Endothelial cell of umbilical vein (primary cell): Measurements from ENCODE around the gene NAV2. TPM values are rescaled to one million over a fixed set of nuclear protein-coding genes. Genes with fewer than 3 reads are reported as not detected.

Experiments
- BruUV-seq: library from RNA; stranded (reverse); fragments of 400-500 nt; replicated peaks from 2 replicates; lab custom pipeline; 2021; lab: Mats Ljungman, UMichigan
- CTCF ChIA-PET: fragments of 300-600, 350-600 bp; sonication (Branson Sonifier 250); formaldehyde crosslinking; loops from one replicate; lab custom pipeline; 2021; ENCODE audit warnings: antibody characterized with exemption, inconsistent platforms; lab: Charles Lee
- POLR2A ChIA-PET: fragments of 300-600, 350-600 bp; sonication (Branson Sonifier 250); formaldehyde crosslinking; loops from one replicate; lab custom pipeline; 2021; ENCODE audit warnings: antibody characterized with exemption, inconsistent platforms; lab: Charles Lee
- DNase-seq: peaks from one replicate; pipeline ENCODE4 v3.0.0-alpha.2; 2011; ENCODE audit warnings: low read depth, low spot score
- FAIRE-seq: peaks from 2 replicates; lab custom pipeline; 2011; peaks lifted over from hg19 to GRCh38; lab: Jason Lieb, UNC
- H2AFZ ChIP-seq: 2 replicates; pipeline ENCODE4 v1.6.0; 2012; ENCODE audit warnings: low read depth, low read length, control low read depth, inconsistent platforms
- H3K27ac ChIP-seq: 2 replicates; pipeline ENCODE4 v1.5.1; 2011; ENCODE audit warnings: low read depth, mild to moderate bottlenecking, control low read depth, low read length, moderate library complexity; ENCODE audit not compliant: insufficient read depth
- H3K27me3 ChIP-seq, 2 experiments: 2 replicates each; pipeline versions ENCODE4 v1.6.0 to v1.6.1; 2011; ENCODE audit warnings: low read length in 2 of 2, mixed read lengths in 1 of 2; ENCODE audit not compliant: control insufficient read depth in 2 of 2, insufficient read depth in 2 of 2
- H3K36me3 ChIP-seq, 2 experiments: 2 replicates in 1 of 2; 3 replicates in 1 of 2; pipeline ENCODE4 v1.5.1; 2011; ENCODE audit warnings: low read length in 2 of 2, mild to moderate bottlenecking in 1 of 2, moderate library complexity in 1 of 2; ENCODE audit not compliant: control insufficient read depth in 2 of 2, insufficient read depth in 2 of 2; ENCODE audit errors: extremely low read depth in 1 of 2
- H3K4me1 ChIP-seq: 3 replicates; pipeline ENCODE4 v1.5.1; 2011; ENCODE audit warnings: mild to moderate bottlenecking, low read length; ENCODE audit not compliant: control insufficient read depth, insufficient read depth; ENCODE audit errors: extremely low read depth
- H3K4me2 ChIP-seq: 2 replicates; pipeline ENCODE4 v1.6.1; 2011; ENCODE audit warnings: low read length, control low read depth, mixed read lengths; ENCODE audit not compliant: insufficient read depth
- H3K4me3 ChIP-seq, 3 experiments: fragments of 200-600 bp in 1 of 3; sonication (generic), shearing (Covaris generic) in 1 of 3; replicated peaks in 1 of 3; 2 replicates each; pipeline ENCODE4 v1.5.1; 2011 to 2016; ENCODE audit warnings: control low read depth in 3 of 3, low read length in 3 of 3, mild to moderate bottlenecking in 2 of 3, inconsistent platforms in 1 of 3, low read depth in 1 of 3, moderate library complexity in 1 of 3; ENCODE audit not compliant: insufficient read depth in 1 of 3
- H3K79me2 ChIP-seq: 2 replicates; pipeline ENCODE4 v1.6.0; 2012; ENCODE audit warnings: low read length, inconsistent platforms; ENCODE audit not compliant: control insufficient read depth, insufficient read depth
- H3K9ac ChIP-seq: replicated peaks from 2 replicates; pipeline ENCODE3; 2011; ENCODE audit warnings: low read length, control low read depth; ENCODE audit not compliant: insufficient read depth; ENCODE audit errors: extremely low read depth
- H3K9me1 ChIP-seq: replicated peaks from 3 replicates; pipeline ENCODE4 v1.6.0; 2011; ENCODE audit warnings: mild to moderate bottlenecking, low read length; ENCODE audit not compliant: control insufficient read depth, insufficient read depth; ENCODE audit errors: extremely low read depth
- H3K9me3 ChIP-seq: replicated peaks from 2 replicates; pipeline ENCODE4 v1.5.1; 2012; ENCODE audit warnings: low read length, inconsistent platforms; ENCODE audit not compliant: control insufficient read depth, insufficient read depth
- H4K20me1 ChIP-seq: replicated peaks from 2 replicates; pipeline ENCODE3; 2011; ENCODE audit warnings: mild to moderate bottlenecking, low read length; ENCODE audit not compliant: control insufficient read depth, insufficient read depth; ENCODE audit errors: extremely low read depth
- EZH2 ChIP-seq: IDR thresholded peaks from 2 replicates; pipeline ENCODE4 v1.6.1; 2012; ENCODE audit warnings: borderline replicate concordance, low read depth, mild to moderate bottlenecking, moderate library complexity, low read length, inconsistent platforms; ENCODE audit not compliant: severe bottlenecking
- FOS ChIP-seq: IDR thresholded peaks from 2 replicates; pipeline ENCODE4 v1.6.1; 2011; ENCODE audit warnings: mild to moderate bottlenecking, low read length, moderate library complexity, borderline replicate concordance; ENCODE audit not compliant: insufficient read depth
- GATA2 ChIP-seq: IDR thresholded peaks from 2 replicates; pipeline ENCODE4 v1.7.0; 2011; ENCODE audit warnings: low read depth, mild to moderate bottlenecking, moderate library complexity, mixed read lengths, low read length; ENCODE audit not compliant: insufficient read length, insufficient read depth
- JUN ChIP-seq: IDR thresholded peaks from 2 replicates; pipeline ENCODE4 v1.6.1; 2011; ENCODE audit warnings: borderline replicate concordance, low read depth; ENCODE audit not compliant: insufficient read length, insufficient read depth
- MAX ChIP-seq: IDR thresholded peaks from 2 replicates; pipeline ENCODE4 v1.6.1; 2011; ENCODE audit not compliant: insufficient read depth, insufficient read length
- MYC ChIP-seq: IDR thresholded peaks from one replicate; pipeline ENCODE4 v1.6.1; 2011; ENCODE audit warnings: mild to moderate bottlenecking, low read depth, low read length
- POLR2A ChIP-seq: IDR thresholded peaks from 2 replicates; pipeline ENCODE4 v1.6.1; 2012; ENCODE audit warnings: low read depth, mild to moderate bottlenecking, control low read depth, low read length
- POLR2AphosphoS5 ChIP-seq: IDR thresholded peaks from 2 replicates; pipeline ENCODE4 v1.6.1; 2012; ENCODE audit warnings: low read depth, mild to moderate bottlenecking, control low read depth, low read length, moderate library complexity; ENCODE audit not compliant: insufficient read depth
- dilution Hi-C: fragments of 300-500 bp; cut with MboI; formaldehyde crosslinking; loops from one replicate; pipeline ENCODE4 v1.15.0; 2019; ENCODE audit warnings: low sequenced_read_pairs; ENCODE audit not compliant: extremely low pct_ligation_motif_present
- intact Hi-C: fragments of 100-400 bp; cut with micrococcal nuclease; formaldehyde crosslinking; loops from one replicate; pipeline ENCODE4 v1.10.0; 2022
- polyA plus RNA-seq, 4 experiments: library from polyadenylated mRNA; depleted of rRNA in 3 of 4; stranded (reverse) in 3 of 4; unstranded in 1 of 4; fragments of >200 nt; gene quantifications; 2 replicates each; pipeline versions ENCODE4 v1.2.1 to v1.2.3, GENCODE V29; 2011 to 2012; ENCODE audit warnings: missing spikeins in 1 of 4
- total RNA-seq: library from RNA; stranded (reverse); gene quantifications from 2 replicates; pipeline ENCODE4 v1.2.3, GENCODE V29; 2021
- TF ChIP-seq, protein P1 (sequence below), 2 donors: IDR thresholded peaks; 1 replicate in 1 of 2; 2 replicates in 1 of 2; pipeline ENCODE4 v1.5.1; 2011; ENCODE audit warnings: low read length in 2 of 2, mild to moderate bottlenecking in 2 of 2, moderate library complexity in 2 of 2, control low read depth in 1 of 2, inconsistent platforms in 1 of 2, low read depth in 1 of 2; ENCODE audit not compliant: insufficient read depth in 1 of 2; ENCODE audit errors: extremely low read depth in 1 of 2

The NAV2 gene
- total and polyA plus RNA-seq, 2 donors (not counting 3 experiments of a cell fraction or from before 2014, with no cell fraction given): 10.9 to 68.0 TPM

DNA sequence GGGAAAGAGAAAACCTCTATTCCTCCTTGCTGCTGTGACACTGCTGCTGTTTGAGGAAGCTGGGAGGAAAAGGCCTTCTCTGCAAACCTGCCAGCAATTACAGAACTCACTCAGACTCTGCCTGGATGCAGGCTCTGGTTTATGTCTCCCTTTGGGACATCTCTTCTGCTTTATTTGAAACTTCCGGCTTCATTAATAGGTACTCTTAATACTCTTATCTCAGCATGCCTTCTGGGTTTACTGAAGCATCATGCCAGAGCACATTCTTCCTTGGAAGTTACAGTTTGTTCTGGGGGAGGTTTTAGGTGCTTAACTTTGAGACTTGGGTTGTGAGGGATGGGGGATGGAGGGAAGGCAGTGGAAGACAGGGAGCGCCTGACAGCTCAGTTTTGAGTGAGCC, 79.9 kb downstream of the NAV2 start:
- Histone ChIP-seq H3K4me1 (peaks cover 2% of the 10 kb centered on the region), H3K36me3 (no peaks in the 10 kb centered on the region), H2AFZ (no peak overlapping the region), H3K27me3 (no peaks in the 10 kb centered on the region), H3K79me2 (peaks cover 86% of the 10 kb centered on the region), H3K4me2 (no peak overlapping the region), H4K20me1 (no peaks in the 10 kb centered on the region), H3K9me1 (no peaks in the 10 kb centered on the region), H3K4me3 (no peak overlapping the region), H3K27ac (no peak overlapping the region), H3K9me3 (no peaks in the 10 kb centered on the region), H3K9ac (no peak overlapping the region)
- dilution Hi-C loops: no loop called here
- no TSS peak for BruUV-seq
- POLR2A ChIA-PET: no interaction called here
- FAIRE-seq (no peak), DNase-seq (no peak)
- intact Hi-C loops: no loop called here
- CTCF ChIA-PET: no interaction called here
- TF ChIP-seq JUN (no peak), FOS (no peak), EZH2 (no peak), GATA2 (no peak), POLR2A (no peak), POLR2AphosphoS5 (no peak), MYC (no peak), MAX (no peak)
- TF ChIP-seq, protein P1, sequence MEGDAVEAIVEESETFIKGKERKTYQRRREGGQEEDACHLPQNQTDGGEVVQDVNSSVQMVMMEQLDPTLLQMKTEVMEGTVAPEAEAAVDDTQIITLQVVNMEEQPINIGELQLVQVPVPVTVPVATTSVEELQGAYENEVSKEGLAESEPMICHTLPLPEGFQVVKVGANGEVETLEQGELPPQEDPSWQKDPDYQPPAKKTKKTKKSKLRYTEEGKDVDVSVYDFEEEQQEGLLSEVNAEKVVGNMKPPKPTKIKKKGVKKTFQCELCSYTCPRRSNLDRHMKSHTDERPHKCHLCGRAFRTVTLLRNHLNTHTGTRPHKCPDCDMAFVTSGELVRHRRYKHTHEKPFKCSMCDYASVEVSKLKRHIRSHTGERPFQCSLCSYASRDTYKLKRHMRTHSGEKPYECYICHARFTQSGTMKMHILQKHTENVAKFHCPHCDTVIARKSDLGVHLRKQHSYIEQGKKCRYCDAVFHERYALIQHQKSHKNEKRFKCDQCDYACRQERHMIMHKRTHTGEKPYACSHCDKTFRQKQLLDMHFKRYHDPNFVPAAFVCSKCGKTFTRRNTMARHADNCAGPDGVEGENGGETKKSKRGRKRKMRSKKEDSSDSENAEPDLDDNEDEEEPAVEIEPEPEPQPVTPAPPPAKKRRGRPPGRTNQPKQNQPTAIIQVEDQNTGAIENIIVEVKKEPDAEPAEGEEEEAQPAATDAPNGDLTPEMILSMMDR (IDR thresholded peaks at IDR 0.05; ENCODE audit: extremely low read depth in 1 of 2, insufficient read depth in 1 of 2, low read depth in 1 of 2, low read length in 2 of 2): no peak
